NCI-H1694 treated with DMSO at 0.1 percent for 48 hours (cell line): ENCODE data around the gene BLTP2.
"Not testable (repeated sequence)": the region's sequence is repeated elsewhere in the genome, so short reads cannot be mapped to it uniquely, and the experiment has no call there.

ENCODE experiments used
- DNase-seq: peaks from one replicate; lab custom pipeline; 2025; lab: John Stamatoyannopoulos, UW

The BLTP2 gene

GRCh38 chr17:28644787-28645575 lies at the start of gene BLTP2:
Gene BLTP2, minus strand, starts transcription at chr17:28645158. Its CDS starts 102 bp downstream, at chr17:28645056.
- DNase-seq = peak; percentile 88

DNA sequence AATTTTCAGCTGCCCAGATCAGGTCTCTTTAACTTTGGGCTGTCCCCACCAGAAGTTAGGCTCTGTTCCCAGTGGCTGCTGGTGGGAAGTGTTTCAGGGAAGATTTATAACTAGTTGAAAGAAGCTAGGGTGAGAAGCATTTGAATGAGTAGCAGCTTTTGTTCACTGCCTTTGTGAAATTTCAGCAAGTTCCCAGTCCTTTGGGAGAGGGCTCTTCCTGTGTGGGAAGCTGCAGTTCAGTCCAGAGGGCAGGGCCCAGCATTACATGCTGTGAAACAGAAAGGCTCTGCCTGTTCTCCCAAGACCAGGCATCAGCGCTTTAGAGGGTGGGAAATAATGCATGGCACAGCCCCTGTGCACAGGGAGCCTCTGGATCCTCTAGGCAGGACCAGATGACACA lies 48.9 kb upstream of the BLTP2 start:
- no peak for DNase-seq

DNA sequence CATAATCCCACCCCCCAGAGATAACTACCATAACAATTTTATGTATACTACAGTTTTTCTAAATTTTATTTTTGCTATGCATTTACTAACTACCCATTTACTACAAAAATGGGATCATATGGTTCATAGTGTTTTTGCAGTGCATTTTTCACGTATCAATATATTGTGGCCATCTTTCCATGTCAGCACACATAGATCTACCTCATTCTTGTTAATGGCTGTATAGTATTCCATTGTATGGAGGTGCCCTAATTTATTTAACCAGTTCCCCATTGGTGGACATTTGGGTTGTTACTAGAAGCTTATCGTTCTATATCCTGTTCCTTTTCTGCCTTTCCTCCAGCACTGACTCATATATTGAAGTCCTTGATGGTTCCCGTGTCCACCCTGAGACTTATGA lies 44.1 kb upstream of the BLTP2 start:
- DNase-seq = no peak

DNA sequence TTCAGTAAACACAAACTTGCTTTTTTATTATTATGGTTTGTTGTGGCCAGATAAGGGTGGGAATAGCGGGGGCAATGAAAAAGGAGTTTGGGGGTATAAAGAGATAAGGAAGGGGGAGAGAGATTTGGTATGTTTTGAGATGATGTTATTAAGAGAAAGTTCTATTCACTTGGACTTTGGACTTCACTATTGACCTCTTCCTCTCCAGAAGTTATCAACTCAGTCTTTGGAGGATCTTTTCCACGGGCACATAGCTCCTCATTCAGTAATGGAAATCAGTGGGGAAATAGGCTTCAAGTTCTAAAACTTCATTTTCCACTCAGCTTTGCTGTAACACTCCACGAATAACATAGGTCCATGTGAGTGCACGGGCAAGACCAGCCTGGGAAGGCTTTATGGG lies 43.5 kb upstream of the BLTP2 start:
- DNase-seq = no peak

GRCh38 chr17:28686296-28686695 lies 41.3 kb upstream of the BLTP2 start:
- no peak for DNase-seq

GRCh38 chr17:28685366-28685765 lies 40.4 kb upstream of the BLTP2 start:
- no peak for DNase-seq

- no peak for DNase-seq
These were observed 40.0 kb upstream of the BLTP2 start for GRCh38 chr17:28684963-28685362.

- no peak for DNase-seq
These were observed 37.7 kb upstream of the BLTP2 start for GRCh38 chr17:28682655-28683054.

- DNase-seq = peak; percentile 4
These were observed 31.0 kb upstream of the BLTP2 start for GRCh38 chr17:28675980-28676379.

DNA sequence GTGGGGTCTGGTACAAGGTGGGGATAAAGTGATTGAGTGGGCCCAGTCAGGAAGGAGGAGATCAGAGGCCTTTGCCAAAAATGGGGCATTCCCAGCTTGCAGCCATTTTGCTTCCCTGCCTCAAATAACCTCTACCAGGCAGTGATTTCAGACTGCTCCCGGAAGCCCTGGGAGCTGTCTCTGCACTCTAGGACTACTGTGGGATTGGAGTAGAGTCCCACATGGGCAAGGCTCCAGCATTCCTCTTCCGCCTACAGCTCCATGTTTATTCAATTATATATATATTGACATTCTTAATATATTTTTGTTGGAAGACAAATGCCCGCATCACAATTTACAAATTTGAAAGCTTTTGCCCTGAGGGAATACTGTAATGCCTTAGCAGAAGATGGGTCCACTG lies 30.5 kb upstream of the BLTP2 start:
- DNase-seq = no peak

DNA sequence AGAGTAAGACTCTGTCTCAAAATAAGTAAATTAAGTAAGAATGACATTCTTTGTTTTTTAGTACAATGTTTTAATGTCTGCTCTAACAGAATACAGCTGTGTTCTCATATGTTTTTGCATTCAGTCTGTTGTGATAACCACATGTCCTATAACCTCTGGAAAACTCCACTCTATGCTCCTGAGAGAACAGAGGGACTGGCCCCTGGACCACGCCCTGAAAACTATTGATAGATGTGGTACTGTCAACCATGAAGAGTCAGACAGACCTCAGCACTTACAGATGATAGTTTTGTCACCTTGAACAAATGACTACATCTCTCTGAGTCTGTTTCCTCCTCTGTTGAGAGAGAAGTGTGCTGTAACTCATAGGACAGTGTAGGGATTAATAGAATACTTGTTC lies 25.0 kb upstream of the BLTP2 start:
- DNase-seq = no peak

DNA sequence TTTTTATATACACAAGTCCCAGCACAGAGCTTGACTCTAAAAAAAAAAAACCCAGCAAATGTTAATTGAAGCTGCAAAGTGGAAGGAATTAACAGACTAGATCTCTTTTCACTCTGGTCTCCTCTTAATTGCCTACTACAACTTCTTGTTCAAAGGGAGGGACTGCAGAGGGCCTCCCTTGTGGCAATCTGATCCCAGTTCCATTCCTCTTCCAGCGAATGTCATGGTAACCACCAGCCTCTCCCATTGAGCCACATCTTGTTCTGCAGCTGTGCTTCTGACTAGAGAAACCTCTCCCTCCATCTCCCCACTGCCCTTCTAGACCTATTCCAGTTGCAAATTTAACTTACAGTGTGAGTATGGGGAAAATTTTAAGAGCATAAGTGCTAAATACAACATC lies 22.9 kb upstream of the BLTP2 start:
- no peak for DNase-seq

DNA sequence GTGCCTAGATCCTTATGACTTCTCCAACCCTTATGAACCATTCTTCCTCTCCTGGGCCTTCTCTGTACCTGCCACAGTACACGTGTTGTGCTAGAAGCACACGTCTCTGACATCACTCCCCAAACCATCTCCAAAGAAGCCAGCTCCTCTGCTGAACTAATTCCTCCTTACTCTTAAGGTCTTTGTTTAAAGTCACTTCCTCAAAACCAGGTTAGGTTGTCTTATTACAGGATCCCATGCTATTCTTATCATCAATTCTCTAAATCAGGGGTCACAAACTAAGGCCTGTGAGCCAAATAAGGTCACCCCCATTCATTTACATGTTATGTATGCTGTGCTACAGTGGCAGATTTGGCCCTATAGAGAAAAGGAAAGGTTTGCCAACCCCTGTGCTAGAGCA lies 21.0 kb upstream of the BLTP2 start:
- no peak for DNase-seq

DNA sequence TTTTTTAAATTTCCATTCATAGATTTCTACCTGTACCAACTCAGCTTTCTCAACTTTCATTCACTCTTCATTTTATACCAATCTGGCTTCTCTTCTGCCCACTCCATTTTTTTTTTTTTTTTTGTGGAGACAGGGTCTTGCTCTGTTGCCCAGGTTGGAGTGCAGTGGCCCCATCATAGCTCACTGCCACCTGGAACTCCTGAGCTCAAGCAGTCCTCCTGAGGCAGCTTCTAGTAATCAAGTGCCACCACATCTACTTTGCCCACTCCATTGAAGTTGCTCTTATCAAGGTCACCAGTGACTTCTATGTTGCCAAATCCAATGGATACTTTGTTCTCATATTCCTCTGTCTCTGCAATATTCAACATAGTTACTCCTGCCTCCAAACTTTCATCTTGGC lies 18.8 kb upstream of the BLTP2 start:
- no peak for DNase-seq

- DNase-seq = no peak
These were observed 17.5 kb upstream of the BLTP2 start for GRCh38 chr17:28662527-28662829.

GRCh38 chr17:28661635-28662526 lies 16.9 kb upstream of the BLTP2 start, which contains the start of the genes SDF2 and SUPT6H:
Gene SDF2, minus strand, starts transcription at chr17:28661906. Its CDS starts 30 bp downstream, at chr17:28661876.
Gene SUPT6H, plus strand, starts transcription at chr17:28662205. Its CDS starts 11,197 bp downstream, at chr17:28673402.
- peak; percentile 92 for DNase-seq

DNA sequence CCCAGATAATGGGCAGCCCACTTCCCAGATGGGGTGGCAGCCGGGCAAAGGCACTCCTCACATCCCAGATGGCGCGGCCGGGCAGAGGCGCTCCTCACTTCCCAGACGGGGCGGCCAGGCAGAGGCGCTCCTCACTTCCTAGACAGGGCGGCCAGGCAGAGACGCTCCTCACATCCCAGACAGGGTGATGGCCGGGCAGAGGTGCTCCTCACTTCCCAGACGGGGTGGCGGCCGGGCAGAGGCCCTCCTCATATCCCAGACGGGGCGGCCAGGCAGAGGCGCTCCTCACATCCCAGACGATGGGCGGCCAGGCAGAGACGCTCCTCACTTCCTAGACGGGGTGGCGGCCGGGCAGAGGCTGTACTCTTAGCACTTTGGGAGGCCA lies 14.5 kb upstream of the BLTP2 start:
- not testable (repeated sequence) for DNase-seq

DNA sequence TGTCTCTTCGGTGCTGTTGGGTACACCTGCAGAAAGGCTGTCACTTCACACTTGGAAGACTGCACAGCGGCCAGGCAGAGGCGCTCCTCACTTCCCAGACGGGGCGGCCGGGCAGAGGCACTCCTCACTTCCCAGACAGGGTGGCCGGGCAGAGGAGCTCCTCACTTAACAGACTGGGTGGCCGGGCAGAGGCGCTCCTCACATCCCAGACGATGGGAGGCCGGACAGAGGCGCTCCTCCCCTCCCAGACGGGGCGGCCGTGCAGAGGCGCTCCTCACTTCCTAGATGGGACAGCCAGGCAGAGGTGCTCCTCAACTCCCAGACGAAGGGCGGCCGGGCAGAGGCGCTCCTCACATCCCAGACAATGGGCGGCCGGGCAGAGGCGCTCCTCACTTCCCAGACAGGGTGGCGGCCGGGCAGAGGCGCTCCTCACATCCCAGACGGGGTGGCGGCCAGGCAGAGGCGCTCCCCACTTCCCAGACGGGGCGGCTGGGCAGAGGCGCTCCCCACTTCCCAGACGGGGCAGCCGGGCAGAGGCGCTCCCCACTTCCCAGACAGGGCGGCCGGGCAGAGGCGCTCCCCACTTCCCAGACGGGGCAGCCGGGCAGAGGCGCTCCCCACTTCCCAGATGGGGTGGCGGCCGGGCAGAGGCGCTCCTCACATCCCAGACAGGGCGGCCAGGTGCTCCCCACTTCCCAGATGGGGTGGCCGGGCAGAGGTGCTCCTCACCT lies 14.0 kb upstream of the BLTP2 start:
- not testable (repeated sequence) for DNase-seq

DNA sequence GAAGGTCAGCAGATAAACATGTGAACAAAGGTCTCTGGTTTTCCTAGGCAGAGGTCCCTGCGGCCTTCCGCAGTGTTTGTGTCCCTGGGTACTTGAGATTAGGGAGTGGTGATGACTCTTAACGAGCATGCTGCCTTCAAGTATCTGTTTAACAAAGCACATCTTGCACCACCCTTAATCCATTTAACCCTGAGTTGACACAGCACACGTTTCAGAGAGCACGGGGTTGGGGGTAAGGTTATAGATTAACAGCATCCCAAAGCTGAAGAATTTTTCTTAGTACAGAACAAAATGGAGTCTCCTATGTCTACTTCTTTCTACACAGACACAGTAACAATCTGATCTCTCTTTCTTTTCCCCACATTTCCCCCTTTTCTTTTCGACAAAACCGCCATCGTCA lies 13.4 kb upstream of the BLTP2 start:
- not testable (repeated sequence) for DNase-seq

GRCh38 chr17:28657756-28658155 lies 12.8 kb upstream of the BLTP2 start:
- DNase-seq = no peak

GRCh38 chr17:28655160-28655559 lies 10.2 kb upstream of the BLTP2 start:
- DNase-seq = no peak

DNA sequence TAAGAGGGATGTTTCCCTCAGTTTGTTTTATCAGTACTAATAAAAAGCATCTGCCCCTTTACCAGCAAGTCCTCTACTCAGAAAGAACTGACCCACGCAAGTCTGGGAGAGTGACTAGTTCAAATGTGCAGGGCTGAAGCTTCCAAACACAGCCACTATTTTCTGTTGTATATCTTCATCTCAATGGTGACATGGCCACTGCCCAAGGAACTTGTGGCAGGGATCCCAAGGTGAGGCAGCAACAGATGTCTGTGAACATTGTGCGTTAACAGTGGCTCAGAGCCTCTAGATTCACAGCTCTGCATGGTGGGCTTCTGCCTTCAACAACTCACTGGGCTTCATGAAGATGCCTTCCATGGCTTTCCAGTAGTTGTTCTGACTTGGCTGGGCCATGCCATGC lies 3.7 kb upstream of the BLTP2 start:
- DNase-seq = no peak
